Transverse colon (tissue), 3 donors: ENCODE measurements around the gene ATRX.

Experiments
- EP300 ChIP-seq: sonication (generic); formaldehyde crosslinking; IDR thresholded peaks from one replicate; pipeline ENCODE4 v1.6.1; 2017; ENCODE audit warnings: antibody characterized with exemption, low read depth
- TF ChIP-seq, protein P1 (sequence below), 5 experiments: fragments of 200-600 bp in 3 of 5; fragments of 450-650 bp in 2 of 5; sonication (generic) in 3 of 5; IDR thresholded peaks; 1 replicate in 2 of 5; 2 replicates in 3 of 5; pipeline ENCODE4 v1.5.1; 2016 to 2017; ENCODE audit warnings: antibody characterized with exemption in 5 of 5, inconsistent platforms in 3 of 5, mild to moderate bottlenecking in 2 of 5, moderate library complexity in 1 of 5

DNA sequence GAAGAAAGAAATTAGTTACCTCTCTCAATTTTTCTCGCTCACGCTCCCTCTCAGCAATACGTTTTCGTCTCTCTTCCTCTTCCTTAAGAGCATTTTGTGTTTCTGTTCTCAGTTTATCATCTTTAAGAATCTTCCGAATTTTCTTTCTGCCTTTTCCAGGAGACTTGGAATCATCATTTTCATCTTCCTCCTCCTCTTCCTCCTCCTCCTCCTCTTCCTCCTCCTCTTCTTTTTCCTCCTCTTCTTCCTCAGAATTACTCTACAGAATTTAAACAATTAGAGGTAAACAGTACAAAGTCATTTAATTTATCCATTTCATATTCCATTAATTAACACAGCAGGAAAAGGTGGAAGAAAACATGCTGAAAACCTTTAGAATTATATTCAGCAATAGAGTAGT, 133.9 kb downstream of the ATRX start:
- TF ChIP-seq, protein P1, sequence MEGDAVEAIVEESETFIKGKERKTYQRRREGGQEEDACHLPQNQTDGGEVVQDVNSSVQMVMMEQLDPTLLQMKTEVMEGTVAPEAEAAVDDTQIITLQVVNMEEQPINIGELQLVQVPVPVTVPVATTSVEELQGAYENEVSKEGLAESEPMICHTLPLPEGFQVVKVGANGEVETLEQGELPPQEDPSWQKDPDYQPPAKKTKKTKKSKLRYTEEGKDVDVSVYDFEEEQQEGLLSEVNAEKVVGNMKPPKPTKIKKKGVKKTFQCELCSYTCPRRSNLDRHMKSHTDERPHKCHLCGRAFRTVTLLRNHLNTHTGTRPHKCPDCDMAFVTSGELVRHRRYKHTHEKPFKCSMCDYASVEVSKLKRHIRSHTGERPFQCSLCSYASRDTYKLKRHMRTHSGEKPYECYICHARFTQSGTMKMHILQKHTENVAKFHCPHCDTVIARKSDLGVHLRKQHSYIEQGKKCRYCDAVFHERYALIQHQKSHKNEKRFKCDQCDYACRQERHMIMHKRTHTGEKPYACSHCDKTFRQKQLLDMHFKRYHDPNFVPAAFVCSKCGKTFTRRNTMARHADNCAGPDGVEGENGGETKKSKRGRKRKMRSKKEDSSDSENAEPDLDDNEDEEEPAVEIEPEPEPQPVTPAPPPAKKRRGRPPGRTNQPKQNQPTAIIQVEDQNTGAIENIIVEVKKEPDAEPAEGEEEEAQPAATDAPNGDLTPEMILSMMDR (IDR thresholded peaks at IDR 0.05): no peak
- no peak for TF ChIP-seq EP300
